HG02943 (cell line): ENCODE data around the gene ACVR1B.

Experiments
- ATAC-seq: cut with Tn5 transposase; IDR thresholded peaks from one replicate; pipeline ENCODE4 v1.9.1; 2021; ENCODE audit warnings: mild to moderate bottlenecking, low read depth, moderate library complexity; ENCODE audit not compliant: unreplicated experiment

ACVR1B gene

GRCh38 chr12:52019113-52019770 lies 67.7 kb downstream of the ACVR1B start:
- no peak for ATAC-seq

- no peak for ATAC-seq
Observed at GRCh38 chr12:52020539-52021336, 69.2 kb downstream of the ACVR1B start.

GRCh38 chr12:52022841-52023181 lies 71.3 kb downstream of the ACVR1B start:
- no peak for ATAC-seq

- no peak for ATAC-seq
Observed at GRCh38 chr12:52023182-52023975, 71.9 kb downstream of the ACVR1B start.

- ATAC-seq, result no peak
Observed at GRCh38 chr12:52023976-52024688, 72.6 kb downstream of the ACVR1B start.

- no peak for ATAC-seq
Observed at GRCh38 chr12:52024845-52025230, 73.3 kb downstream of the ACVR1B start.

- no peak for ATAC-seq
Observed at GRCh38 chr12:52026263-52026662, 74.8 kb downstream of the ACVR1B start.

- ATAC-seq, result no peak
Observed at GRCh38 chr12:52027085-52027843, 75.8 kb downstream of the ACVR1B start.

- no peak for ATAC-seq
Observed at GRCh38 chr12:52029685-52030084, 78.2 kb downstream of the ACVR1B start.

- ATAC-seq, result no peak
Observed at GRCh38 chr12:52032446-52032803, 80.9 kb downstream of the ACVR1B start.

- peak; percentile 90 for ATAC-seq
Observed at GRCh38 chr12:52032804-52033445, 81.4 kb downstream of the ACVR1B start.

GRCh38 chr12:52033446-52034140 lies 82.1 kb downstream of the ACVR1B start:
- ATAC-seq, result no peak

GRCh38 chr12:52035190-52035589 lies 83.7 kb downstream of the ACVR1B start:
- ATAC-seq, result no peak

GRCh38 chr12:52035926-52036325 lies 84.4 kb downstream of the ACVR1B start:
- no peak for ATAC-seq

- ATAC-seq, result no peak
Observed at GRCh38 chr12:52036587-52037171, 85.2 kb downstream of the ACVR1B start.

GRCh38 chr12:52037248-52037861 lies 85.9 kb downstream of the ACVR1B start:
- ATAC-seq, result no peak

- no peak for ATAC-seq
Observed at GRCh38 chr12:52038447-52038846, 86.9 kb downstream of the ACVR1B start.

GRCh38 chr12:52041035-52041434 lies 89.5 kb downstream of the ACVR1B start:
- ATAC-seq, result no peak
